CD4-positive, alpha-beta memory T cell (primary cell): ENCODE measurements around the gene SMIM45.
A peak's percentile ranks its signal among the peaks of the same experiment; 100 is the strongest.

Experiments
- CTCF ChIA-PET: fragments of 350-600 bp; sonication (Branson Sonifier 250); formaldehyde crosslinking; loops from one replicate; lab custom pipeline; 2021; ENCODE audit warnings: inconsistent platforms; ENCODE audit not compliant: partially characterized antibody; lab: Charles Lee
- POLR2A ChIA-PET: fragments of 350-600 bp; sonication (Branson Sonifier 250); formaldehyde crosslinking; loops from one replicate; lab custom pipeline; 2021; ENCODE audit not compliant: partially characterized antibody; lab: Charles Lee
- DNase-seq, 5 donors: peaks; one replicate each; pipeline versions ENCODE4 v3.0.0 to v3.0.0-alpha.2; 2020 to 2022; ENCODE audit warnings: mixed read lengths in 1 of 5
- H3K27ac ChIP-seq: one replicate; pipeline ENCODE4 v1.7.0; 2013; ENCODE audit warnings: low read depth, low read length
- H3K27me3 ChIP-seq: 2 replicates; pipeline ENCODE4 v1.7.0; 2013; ENCODE audit warnings: mild to moderate bottlenecking, low read length, moderate library complexity; ENCODE audit not compliant: insufficient read depth
- H3K36me3 ChIP-seq: 2 replicates; pipeline ENCODE4 v1.7.0; 2013; ENCODE audit warnings: mild to moderate bottlenecking, low read length, moderate library complexity; ENCODE audit not compliant: insufficient read depth
- H3K4me1 ChIP-seq: 2 replicates; pipeline ENCODE4 v1.7.0; 2013; ENCODE audit warnings: mild to moderate bottlenecking, low read length, moderate library complexity; ENCODE audit not compliant: insufficient read depth
- H3K4me3 ChIP-seq, 2 donors: one replicate each; pipeline ENCODE4 v1.7.0; 2013; ENCODE audit warnings: low read length in 2 of 2, mild to moderate bottlenecking in 1 of 2
- H3K9me3 ChIP-seq, 2 donors: one replicate each; pipeline ENCODE4 v1.7.0; 2013; ENCODE audit warnings: low read length in 2 of 2, control low read depth in 1 of 2; ENCODE audit not compliant: control insufficient read depth in 1 of 2
- H3K27ac Mint-ChIP-seq, 7 donors: one replicate each; pipeline ENCODE4 v1.8.0; 2020 to 2021; ENCODE audit warnings: mixed read lengths in 7 of 7, mild to moderate bottlenecking in 6 of 7, inconsistent platforms in 3 of 7, moderate library complexity in 3 of 7
- H3K27me3 Mint-ChIP-seq, 2 donors: one replicate each; pipeline ENCODE4 v1.8.0; 2020 to 2021; ENCODE audit warnings: mixed read lengths in 2 of 2
- H3K36me3 Mint-ChIP-seq, 2 donors: one replicate each; pipeline ENCODE4 v1.8.0; 2020 to 2021; ENCODE audit warnings: mixed read lengths in 2 of 2, inconsistent platforms in 1 of 2, mild to moderate bottlenecking in 1 of 2
- H3K4me1 Mint-ChIP-seq, 4 donors: one replicate each; pipeline ENCODE4 v1.8.0; 2020 to 2021; ENCODE audit warnings: mixed read lengths in 4 of 4, mild to moderate bottlenecking in 1 of 4
- H3K4me3 Mint-ChIP-seq, 8 donors: one replicate each; pipeline ENCODE4 v1.8.0; 2020 to 2021; ENCODE audit warnings: mixed read lengths in 8 of 8, mild to moderate bottlenecking in 7 of 8, moderate library complexity in 6 of 8, inconsistent platforms in 3 of 8
- H3K9me3 Mint-ChIP-seq, 8 donors: one replicate each; pipeline ENCODE4 v1.8.0; 2020 to 2021; ENCODE audit warnings: mixed read lengths in 8 of 8, mild to moderate bottlenecking in 5 of 8, inconsistent platforms in 3 of 8, moderate library complexity in 1 of 8
- intact Hi-C: fragments of 100-400 bp; cut with micrococcal nuclease; formaldehyde crosslinking; loops from one replicate; pipeline ENCODE4 v1.15.1; 2023

Gene SMIM45

GRCh38 chr22:41928593-41929417 is 23.1 kb upstream of the SMIM45 start:
- H3K27ac Mint-ChIP-seq, result peak overlapping the region in 2 of 7 donors; percentile 70 to 80
- no peaks in the 10 kb centered on the region for H3K36me3 Mint-ChIP-seq
- Histone ChIP-seq H3K9me3 (no peaks in the 10 kb centered on the region), H3K27ac (no peak overlapping the region), H3K27me3 (no peaks in the 10 kb centered on the region), H3K4me3 (no peak overlapping the region), H3K36me3 (no peaks in the 10 kb centered on the region), H3K4me1 (peaks cover 15% of the 10 kb centered on the region)
- intact Hi-C loops, result loop anchor here (5.0 kb wide), 1 partner anchor 67 kb away; no protein-coding TSS in a partner anchor
- no peak for DNase-seq
- ChIA-PET CTCF (interaction anchor here (6.7 kb wide), 1 partner anchor 9 kb away, joined by 115 read pairs; no protein-coding TSS in a partner anchor), POLR2A (interaction anchor here (1.0 to 8.0 kb wide), 2 partner anchors 10 to 129 kb away, joined by 4 to 223 read pairs; partner anchors contain the start of gene CCDC134)
- no peaks in the 10 kb centered on the region for H3K27me3 Mint-ChIP-seq
- H3K9me3 Mint-ChIP-seq, result peaks cover 0 to 3% (median 0%) of the 10 kb centered on the region in 8 donors
- H3K4me3 Mint-ChIP-seq, result no peak overlapping the region
- H3K4me1 Mint-ChIP-seq, result peaks cover 3 to 25% (median 10%) of the 10 kb centered on the region in 4 donors

GRCh38 chr22:41929418-41929810 is 22.5 kb upstream of the SMIM45 start:
- DNase-seq, result no peak
- H3K9me3 Mint-ChIP-seq, result peaks cover 0 to 3% (median 0%) of the 10 kb centered on the region in 8 donors
- no peaks in the 10 kb centered on the region for H3K9me3 ChIP-seq
- POLR2A ChIA-PET, result interaction anchor here (1.0 to 8.0 kb wide), 2 partner anchors 9 to 129 kb away, joined by 4 to 223 read pairs; partner anchors contain the start of gene CCDC134
- intact Hi-C loops, result loop anchor here (5.0 kb wide), 1 partner anchor 67 kb away; no protein-coding TSS in a partner anchor
- H3K4me3 Mint-ChIP-seq, result no peak overlapping the region
- H3K27me3 ChIP-seq, result no peaks in the 10 kb centered on the region
- H3K27ac Mint-ChIP-seq, result peak overlapping the region in 1 of 7 donors; percentile 70
- peaks cover 3 to 25% (median 10%) of the 10 kb centered on the region in 4 donors for H3K4me1 Mint-ChIP-seq
- no peak overlapping the region for H3K27ac ChIP-seq
- no peaks in the 10 kb centered on the region for H3K27me3 Mint-ChIP-seq
- no peaks in the 10 kb centered on the region for H3K36me3 ChIP-seq
- H3K4me3 ChIP-seq, result no peak overlapping the region
- H3K36me3 Mint-ChIP-seq, result no peaks in the 10 kb centered on the region
- CTCF ChIA-PET, result interaction anchor here (6.7 kb wide), 1 partner anchor 8 kb away, joined by 115 read pairs; no protein-coding TSS in a partner anchor
- H3K4me1 ChIP-seq, result peaks cover 15% of the 10 kb centered on the region

GRCh38 chr22:41931701-41932269 is 20.2 kb upstream of the SMIM45 start:
- Histone ChIP-seq H3K27ac (no peak overlapping the region), H3K4me1 (peaks cover 7% of the 10 kb centered on the region), H3K9me3 (no peaks in the 10 kb centered on the region), H3K4me3 (no peak overlapping the region), H3K27me3 (no peaks in the 10 kb centered on the region), H3K36me3 (no peaks in the 10 kb centered on the region)
- ChIA-PET POLR2A (no interaction called here), CTCF (interaction anchor here (0.7 to 1.3 kb wide), 2 partner anchors 9 to 234 kb away, joined by 3 to 6 read pairs; no protein-coding TSS in a partner anchor)
- no peak for DNase-seq
- H3K9me3 Mint-ChIP-seq, result no peaks in the 10 kb centered on the region
- intact Hi-C loops, result loop anchor here (2.0 kb wide), 1 partner anchor 25 kb away; no protein-coding TSS in a partner anchor
- H3K27me3 Mint-ChIP-seq, result no peaks in the 10 kb centered on the region
- H3K27ac Mint-ChIP-seq, result peak overlapping the region in 1 of 7 donors; percentile 68
- no peaks in the 10 kb centered on the region for H3K36me3 Mint-ChIP-seq
- H3K4me3 Mint-ChIP-seq, result no peak overlapping the region
- peaks cover 2 to 22% (median 5%) of the 10 kb centered on the region in 4 donors for H3K4me1 Mint-ChIP-seq

GRCh38 chr22:41932353-41932752 is 19.6 kb upstream of the SMIM45 start:
- no peaks in the 10 kb centered on the region for H3K9me3 ChIP-seq
- H3K4me3 ChIP-seq, result no peak overlapping the region
- Mint-ChIP-seq H3K4me1 (peaks cover 4 to 20% (median 8%) of the 10 kb centered on the region in 4 donors), H3K9me3 (no peaks in the 10 kb centered on the region), H3K27ac (no peak overlapping the region), H3K4me3 (no peak overlapping the region), H3K36me3 (no peaks in the 10 kb centered on the region), H3K27me3 (no peaks in the 10 kb centered on the region)
- H3K36me3 ChIP-seq, result no peaks in the 10 kb centered on the region
- no peaks in the 10 kb centered on the region for H3K27me3 ChIP-seq
- H3K4me1 ChIP-seq, result peaks cover 10% of the 10 kb centered on the region
- no peak for DNase-seq
- ChIA-PET POLR2A (no interaction called here), CTCF (interaction anchor here (1.3 kb wide), 1 partner anchor 8 kb away, joined by 6 read pairs; no protein-coding TSS in a partner anchor)
- intact Hi-C loops, result loop anchor here (2.0 kb wide), 1 partner anchor 24 kb away; no protein-coding TSS in a partner anchor
- no peak overlapping the region for H3K27ac ChIP-seq

GRCh38 chr22:41933411-41934177 is 18.4 kb upstream of the SMIM45 start:
- ChIA-PET POLR2A (interaction anchor here (1.1 to 1.7 kb wide), 3 partner anchors 7 to 152 kb away, joined by 4 to 8 read pairs (median 5); partner anchors contain the start of genes SREBF2 and TNFRSF13C), CTCF (interaction anchor here (8.0 kb wide), 1 partner anchor 8 kb away, joined by 115 read pairs; the partner anchor contains the start of gene TNFRSF13C)
- intact Hi-C loops, result loop anchor here (2.0 kb wide), 1 partner anchor 23 kb away; no protein-coding TSS in a partner anchor
- H3K27ac ChIP-seq, result no peak overlapping the region
- peaks cover 6 to 15% (median 11%) of the 10 kb centered on the region in 4 donors for H3K4me1 Mint-ChIP-seq
- H3K27ac Mint-ChIP-seq, result peak overlapping the region in 3 of 7 donors; percentile 42 to 57 (median 56)
- no peaks in the 10 kb centered on the region for H3K9me3 Mint-ChIP-seq
- H3K4me1 ChIP-seq, result peaks cover 10% of the 10 kb centered on the region
- no peaks in the 10 kb centered on the region for H3K36me3 Mint-ChIP-seq
- H3K9me3 ChIP-seq, result no peaks in the 10 kb centered on the region
- H3K27me3 Mint-ChIP-seq, result no peaks in the 10 kb centered on the region
- no peaks in the 10 kb centered on the region for H3K27me3 ChIP-seq
- H3K36me3 ChIP-seq, result no peaks in the 10 kb centered on the region
- no peak for DNase-seq
- H3K4me3 Mint-ChIP-seq, result no peak overlapping the region
- H3K4me3 ChIP-seq, result no peak overlapping the region

- no peak for DNase-seq
Observed at GRCh38 chr22:41934284-41935014, 17.5 kb upstream of the SMIM45 start.

More at GRCh38 chr22:41934284-41935014, 17.5 kb upstream of the SMIM45 start:
- Histone ChIP-seq H3K36me3 (no peaks in the 10 kb centered on the region), H3K4me1 (peaks cover 19% of the 10 kb centered on the region), H3K27me3 (no peaks in the 10 kb centered on the region), H3K4me3 (no peak overlapping the region), H3K9me3 (no peaks in the 10 kb centered on the region), H3K27ac (no peak overlapping the region)
- Mint-ChIP-seq H3K36me3 (no peaks in the 10 kb centered on the region), H3K4me1 (peaks cover 13 to 23% (median 18%) of the 10 kb centered on the region in 4 donors), H3K9me3 (peaks cover 0 to 4% (median 0%) of the 10 kb centered on the region in 8 donors), H3K27ac (peak overlapping the region in 4 of 7 donors; percentile 12 to 66 (median 48)), H3K4me3 (no peak overlapping the region), H3K27me3 (no peaks in the 10 kb centered on the region)
- POLR2A ChIA-PET, result interaction anchor here (1.1 to 1.7 kb wide), 3 partner anchors 8 to 153 kb away, joined by 4 to 8 read pairs (median 5); partner anchors contain the start of genes SREBF2 and TNFRSF13C
- intact Hi-C loops, result no loop called here
- CTCF ChIA-PET, result interaction anchor here (0.8 to 8.0 kb wide), 3 partner anchors 8 to 237 kb away, joined by 3 to 115 read pairs (median 6); partner anchors contain the start of gene TNFRSF13C
